ENCODE data around the gene C5. TPM values are rescaled to one million over a fixed set of nuclear protein-coding genes. Genes with fewer than 3 reads are reported as not detected.

C5 gene
- polyA plus RNA-seq, 1 of the 3 experiments (the other 2 are of a cell fraction) = 1.8 TPM

GRCh38 chr9:121088576-121088975, 38.5 kb upstream of the C5 start:
- Histone ChIP-seq H3F3A (replicated peaks; ENCODE audit: insufficient read depth) (peaks cover 4% of the 10 kb centered on the region), H3K27me3 (ENCODE audit: insufficient read depth) (no peaks in the 10 kb centered on the region), H3K4me2 (no peak overlapping the region), H3K4me3 (ENCODE audit: low read depth in 2 of 2, low read length in 1 of 2) (no peak overlapping the region), H3K9me3 (no peaks in the 10 kb centered on the region), H4K20me1 (ENCODE audit: insufficient read depth) (no peaks in the 10 kb centered on the region), H3K27ac (ENCODE audit: low read depth in 2 of 2, low read length in 1 of 2) (no peak overlapping the region), H3K4me1 (ENCODE audit: control insufficient read depth in 1 of 2, insufficient read depth in 2 of 2, low read depth in 1 of 2, low read length in 1 of 2) (no peaks in the 10 kb centered on the region; a peak in 1 of 4 replicates), H3K36me3 (replicated peaks in 1 of 2; ENCODE audit: control insufficient read depth in 1 of 2, insufficient read depth in 2 of 2, low read length in 1 of 2) (peaks cover 2 to 14% of the 10 kb centered on the region in 2 experiments), H3K9ac (no peak overlapping the region), H2AFZ (ENCODE audit: low read depth) (no peak overlapping the region), H3K79me2 (ENCODE audit: insufficient read depth) (no peaks in the 10 kb centered on the region), H3K9me2 (no peaks in the 10 kb centered on the region)
- 92% methylated on average over 3 of the region's 3 CpGs for WGBS (ENCODE audit: low lambda C conversion rate)
- POLR2A ChIA-PET = no interaction called here
- no peak for DNase-seq
- TF ChIP-seq SMC3 (IDR thresholded peaks at IDR 0.05; ENCODE audit: low read depth, low read length) (no peak), TAF1 (IDR thresholded peaks at IDR 0.05; ENCODE audit: borderline replicate concordance, low read depth, low read length) (no peak), FOSL2 (IDR thresholded peaks at IDR 0.05; ENCODE audit: borderline replicate concordance, low read depth) (no peak)
- CTCF ChIA-PET = no interaction called here

- Histone ChIP-seq H3K4me3 (ENCODE audit: low read depth in 2 of 2, low read length in 1 of 2) (no peak overlapping the region), H3K9me2 (no peaks in the 10 kb centered on the region), H3K79me2 (ENCODE audit: insufficient read depth) (no peaks in the 10 kb centered on the region), H3K9me3 (no peaks in the 10 kb centered on the region), H3K27ac (ENCODE audit: low read depth in 2 of 2, low read length in 1 of 2) (no peak overlapping the region), H3F3A (replicated peaks; ENCODE audit: insufficient read depth) (peaks cover 4% of the 10 kb centered on the region), H3K4me1 (ENCODE audit: control insufficient read depth in 1 of 2, insufficient read depth in 2 of 2, low read depth in 1 of 2, low read length in 1 of 2) (no peaks in the 10 kb centered on the region; a peak in 1 of 4 replicates), H2AFZ (ENCODE audit: low read depth) (no peak overlapping the region), H4K20me1 (ENCODE audit: insufficient read depth) (no peaks in the 10 kb centered on the region), H3K27me3 (ENCODE audit: insufficient read depth) (no peaks in the 10 kb centered on the region), H3K9ac (no peak overlapping the region), H3K36me3 (replicated peaks in 1 of 2; ENCODE audit: control insufficient read depth in 1 of 2, insufficient read depth in 2 of 2, low read length in 1 of 2) (peaks cover under 1 to 5% of the 10 kb centered on the region in 2 experiments), H3K4me2 (no peak overlapping the region)
- no peak for TF ChIP-seq RCOR1 (IDR thresholded peaks at IDR 0.05; ENCODE audit: low read length)
- no peak for TF ChIP-seq NFIC (IDR thresholded peaks at IDR 0.05; ENCODE audit: borderline replicate concordance)
- no peak for TF ChIP-seq YY1 (IDR thresholded peaks at IDR 0.05; ENCODE audit: low read depth)
- no peak for TF ChIP-seq TCF12 (IDR thresholded peaks at IDR 0.05)
- no peak for TF ChIP-seq RAD21 (IDR thresholded peaks at IDR 0.05; ENCODE audit: low read length)
- 77% methylated on average over 1 of the region's 1 CpG for WGBS (ENCODE audit: low lambda C conversion rate)
- CTCF ChIA-PET = interaction anchor here (1.9 kb wide), 1 partner anchor 11 kb away, joined by 5 read pairs; no protein-coding TSS in a partner anchor
- no peak for DNase-seq
- POLR2A ChIA-PET = no interaction called here
Observed at GRCh38 chr9:121085661-121086060, 35.6 kb upstream of the C5 start.

- H3K27ac ChIP-seq (ENCODE audit: low read depth in 2 of 2, low read length in 1 of 2) = no peak overlapping the region
- no peaks in the 10 kb centered on the region for H3K9me2 ChIP-seq
- H3K36me3 ChIP-seq (replicated peaks in 1 of 2; ENCODE audit: control insufficient read depth in 1 of 2, insufficient read depth in 2 of 2, low read length in 1 of 2) = peaks cover 0 to 5% of the 10 kb centered on the region in 2 experiments
- H3K79me2 ChIP-seq (ENCODE audit: insufficient read depth) = no peaks in the 10 kb centered on the region
- H2AFZ ChIP-seq (ENCODE audit: low read depth) = no peak overlapping the region
- H3K4me2 ChIP-seq = no peak overlapping the region
- no peaks in the 10 kb centered on the region for H3K4me1 ChIP-seq (ENCODE audit: control insufficient read depth in 1 of 2, insufficient read depth in 2 of 2, low read depth in 1 of 2, low read length in 1 of 2)
- H3K9me3 ChIP-seq = no peaks in the 10 kb centered on the region
- H4K20me1 ChIP-seq (ENCODE audit: insufficient read depth) = no peaks in the 10 kb centered on the region
- H3F3A ChIP-seq (replicated peaks; ENCODE audit: insufficient read depth) = peaks cover 4% of the 10 kb centered on the region
- WGBS (ENCODE audit: low lambda C conversion rate) = 100% methylated on average over 1 of the region's 1 CpG
- ChIA-PET CTCF (interaction anchor here (0.6 to 0.8 kb wide), 3 partner anchors 21 to 69 kb away, joined by 3 read pairs; no protein-coding TSS in a partner anchor), POLR2A (no interaction called here)
- no peak for DNase-seq
- no peak overlapping the region for H3K9ac ChIP-seq
- H3K4me3 ChIP-seq (ENCODE audit: low read depth in 2 of 2, low read length in 1 of 2) = no peak overlapping the region
- TF ChIP-seq POLR2AphosphoS5 (IDR thresholded peaks at IDR 0.05; ENCODE audit: low read depth, low read length) (no peak), FOSL2 (IDR thresholded peaks at IDR 0.05; ENCODE audit: borderline replicate concordance, low read depth) (no peak), CTCF (IDR thresholded peaks at IDR 0.05) (no peak), RXRA (IDR thresholded peaks at IDR 0.05; ENCODE audit: borderline replicate concordance, low read depth) (no peak), MXI1 (IDR thresholded peaks at IDR 0.05; ENCODE audit: low read depth, low read length) (no peak), SIN3A (IDR thresholded peaks at IDR 0.05; ENCODE audit: borderline replicate concordance, low read depth, low read length) (no peak), MAX (IDR thresholded peaks at IDR 0.05; ENCODE audit: low read depth) (no peak), FOXJ3 (CRISPR knock-in tag; IDR thresholded peaks at IDR 0.05) (no peak), REST (IDR thresholded peaks at IDR 0.05; ENCODE audit: low read depth, low read length) (no peak), USF1 (IDR thresholded peaks at IDR 0.05; ENCODE audit: borderline replicate concordance, low read depth) (no peak), JUND (IDR thresholded peaks at IDR 0.05) (no peak)
- H3K27me3 ChIP-seq (ENCODE audit: insufficient read depth) = no peaks in the 10 kb centered on the region
Observed at GRCh38 chr9:121082075-121082474, 32.0 kb upstream of the C5 start.

Data from SK-N-SH (cell line).